Left lung (tissue), 14 donors: ENCODE data around the gene PCDH19. TPM values are rescaled to one million over a fixed set of nuclear protein-coding genes. Genes with fewer than 3 reads are reported as not detected.

ENCODE experiments used
- ATAC-seq: fragments of 200-7000 bp; cut with Tn5 transposase; one replicate; pipeline ENCODE4 v1.9.1; 2020; ENCODE audit warnings: moderate library complexity
- DNase-seq, 4 donors: peaks; one replicate each; pipeline ENCODE4 v3.0.0-alpha.2; 2013 to 2020
- H3K27ac ChIP-seq, 2 donors: fragments of 200-600 bp; sonication (generic) in 1 of 2; one replicate each; pipeline versions ENCODE4 v1.5.0 to v1.8.0; 2020 to 2021
- H3K27me3 ChIP-seq, 2 donors: fragments of 200-600 bp; sonication (generic) in 1 of 2; one replicate each; pipeline versions ENCODE4 v1.5.0 to v1.8.0; 2020 to 2021
- H3K36me3 ChIP-seq, 2 donors: fragments of 200-600 bp; sonication (generic) in 1 of 2; one replicate each; pipeline versions ENCODE4 v1.5.0 to v1.8.0; 2020 to 2021
- H3K4me1 ChIP-seq, 2 donors: fragments of 200-600 bp; one replicate each; pipeline ENCODE4 v1.8.0; 2021
- H3K4me3 ChIP-seq, 2 donors: fragments of 200-600 bp; sonication (generic) in 1 of 2; one replicate each; pipeline versions ENCODE4 v1.5.0 to v1.8.0; 2020 to 2021; ENCODE audit warnings: mild to moderate bottlenecking in 1 of 2
- H3K9me3 ChIP-seq, 2 donors: fragments of 200-600 bp; sonication (generic) in 1 of 2; one replicate each; pipeline versions ENCODE4 v1.5.0 to v1.8.0; 2020 to 2021
- CTCF ChIP-seq, 2 donors: fragments of 200-600 bp; sonication (generic) in 1 of 2; IDR thresholded peaks; one replicate each; pipeline versions ENCODE4 v1.5.0 to v1.8.0; 2021; ENCODE audit warnings: antibody characterized with exemption in 2 of 2
- intact Hi-C, 2 donors: fragments of 100-400 bp; cut with DNase I; formaldehyde crosslinking; loops; one replicate each; pipeline versions ENCODE4 v1.11.2 to v1.14.2; 2022
- long read RNA-seq, 12 donors: library from polyadenylated mRNA in 2 of 12; unstranded in 2 of 12; transcript quantifications; one replicate each; pipeline ENCODE4 v2.0.0 and lab custom pipeline, GENCODE V29; 2019 to 2026
- polyA plus RNA-seq, 6 donors: library from polyadenylated mRNA; unstranded; fragments of 120-200 nt; gene quantifications; one replicate each; pipeline ENCODE4 v1.2.1, GENCODE V29; 2013; ENCODE audit not compliant: insufficient read length in 6 of 6
- total RNA-seq, 2 donors: library from RNA; stranded (reverse); fragmentation: NEBNext Ultra II Directional; extraction: Animal tissue kit (Norgen Biotek cat#: 25700); gene quantifications; one replicate each; pipeline ENCODE4 v1.2.1, GENCODE V29; 2021
- donor health status: DM: no; HTN: yes; CAD: no.
- donor health status: DM: no; HTN: no; CAD: no.

Gene PCDH19, protein sequence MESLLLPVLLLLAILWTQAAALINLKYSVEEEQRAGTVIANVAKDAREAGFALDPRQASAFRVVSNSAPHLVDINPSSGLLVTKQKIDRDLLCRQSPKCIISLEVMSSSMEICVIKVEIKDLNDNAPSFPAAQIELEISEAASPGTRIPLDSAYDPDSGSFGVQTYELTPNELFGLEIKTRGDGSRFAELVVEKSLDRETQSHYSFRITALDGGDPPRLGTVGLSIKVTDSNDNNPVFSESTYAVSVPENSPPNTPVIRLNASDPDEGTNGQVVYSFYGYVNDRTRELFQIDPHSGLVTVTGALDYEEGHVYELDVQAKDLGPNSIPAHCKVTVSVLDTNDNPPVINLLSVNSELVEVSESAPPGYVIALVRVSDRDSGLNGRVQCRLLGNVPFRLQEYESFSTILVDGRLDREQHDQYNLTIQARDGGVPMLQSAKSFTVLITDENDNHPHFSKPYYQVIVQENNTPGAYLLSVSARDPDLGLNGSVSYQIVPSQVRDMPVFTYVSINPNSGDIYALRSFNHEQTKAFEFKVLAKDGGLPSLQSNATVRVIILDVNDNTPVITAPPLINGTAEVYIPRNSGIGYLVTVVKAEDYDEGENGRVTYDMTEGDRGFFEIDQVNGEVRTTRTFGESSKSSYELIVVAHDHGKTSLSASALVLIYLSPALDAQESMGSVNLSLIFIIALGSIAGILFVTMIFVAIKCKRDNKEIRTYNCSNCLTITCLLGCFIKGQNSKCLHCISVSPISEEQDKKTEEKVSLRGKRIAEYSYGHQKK (N-terminal part only)
- total RNA-seq (under 1 TPM; 0.24 to 0.52 TPM), polyA plus RNA-seq (1 to 10 TPM in 5 of 6 donors, under 1 TPM in 1; 0.58 to 2.4 (median 1.7) TPM)
- long read RNA-seq, donor 1: 0 reads
- long read RNA-seq, donor 2, full-length matches to known transcripts: 1 of 1 reads
- long read RNA-seq, donor 2, partial matches to known transcripts: 0 of 1 reads
- long read RNA-seq, donor 2, other reads (novel, unspliced or antisense): 0 of 1 reads
- long read RNA-seq, donor 3: 0 reads
- long read RNA-seq, donor 4: 0 reads
- long read RNA-seq, donor 5: 0 reads
- long read RNA-seq, donor 6: 0 reads
- long read RNA-seq, donor 7: 0 reads
- long read RNA-seq, donor 8: 0 reads
- long read RNA-seq, donor 9: 0 reads
- long read RNA-seq, donor 10: 0 reads
- long read RNA-seq, donor 11, full-length matches to known transcripts: 4 of 4 reads
- long read RNA-seq, donor 11, partial matches to known transcripts: 0 of 4 reads
- long read RNA-seq, donor 11, other reads (novel, unspliced or antisense): 0 of 4 reads
- long read RNA-seq, donor 12: 0 reads

DNA sequence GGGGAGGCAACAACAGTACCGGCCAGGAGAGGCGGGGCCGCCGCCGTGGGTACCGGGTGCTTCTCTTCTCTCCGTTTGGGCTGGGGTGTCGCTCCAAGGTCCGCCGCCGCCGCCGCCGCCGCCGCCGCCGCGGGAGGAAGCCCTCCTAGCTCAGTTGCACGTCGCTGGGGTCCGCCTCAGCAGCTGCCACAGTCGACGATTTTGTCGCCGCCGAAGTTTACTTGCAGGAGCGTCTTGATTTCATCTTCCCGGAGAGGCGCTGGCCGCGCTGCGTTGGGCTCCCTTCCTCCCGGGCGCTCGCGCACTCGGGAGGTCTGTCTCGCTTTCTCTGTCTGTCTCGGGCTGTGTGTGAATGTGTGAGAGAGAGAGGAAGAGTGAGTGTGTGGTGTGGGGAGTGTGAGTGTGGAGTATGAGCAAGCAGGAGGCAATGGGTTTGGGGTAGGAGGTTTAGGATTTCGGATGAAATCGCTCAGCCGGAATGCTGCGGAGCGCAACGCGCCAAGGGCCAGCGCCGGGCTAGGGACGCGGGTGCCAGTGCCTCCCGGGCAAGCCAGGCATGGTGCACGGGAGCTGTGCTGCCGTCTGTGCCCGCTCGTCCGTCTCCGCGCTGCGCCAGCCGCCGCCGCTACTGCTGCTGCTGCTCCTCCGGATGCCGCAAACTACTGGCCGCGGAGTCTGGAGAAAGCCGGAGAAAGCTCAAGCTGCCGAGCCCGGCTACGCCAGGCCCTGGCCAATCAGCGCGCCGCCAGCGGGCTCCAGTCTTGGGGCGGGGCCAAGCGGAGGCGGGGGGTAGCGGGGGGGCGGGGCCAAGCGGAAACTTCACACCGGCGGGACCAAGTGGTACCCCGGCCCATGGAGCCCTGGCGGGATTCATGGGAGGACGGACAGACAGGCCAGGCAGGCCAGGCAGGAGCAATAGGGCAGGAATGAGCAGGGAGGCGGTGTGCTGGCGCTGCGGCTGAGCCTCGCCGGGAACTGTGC is at the start of gene PCDH19:
Gene PCDH19 (minus strand): TSS at position 664 of the 981 bp plus-strand sequence. CDS start 1,676 bp downstream, outside the sequence.
- H3K27me3 ChIP-seq: peaks cover 62 to 84% of the 10 kb centered on the region in 2 donors
- H3K36me3 ChIP-seq: no peaks in the 10 kb centered on the region
- ATAC-seq (peak; percentile 85), DNase-seq (peak in 3 of 4 donors; percentile 52 to 71 (median 64))
- TF ChIP-seq CTCF (IDR thresholded peaks at IDR 0.05): no peak
- H3K27ac ChIP-seq: no peak within 1 kb of the TSS
- peak within 1 kb of the TSS; percentile 13 to 23 for H3K4me3 ChIP-seq
- intact Hi-C loops: no loop called here
- peaks cover 0 to 7% of the 10 kb centered on the region in 2 donors for H3K4me1 ChIP-seq
- no peaks in the 10 kb centered on the region for H3K9me3 ChIP-seq

GRCh38 chrX:100449696-100450608 is 39.9 kb upstream of the PCDH19 start:
- H3K4me3 ChIP-seq: no peak overlapping the region
- H3K27me3 ChIP-seq: no peaks in the 10 kb centered on the region
- no peaks in the 10 kb centered on the region for H3K9me3 ChIP-seq
- ATAC-seq (no peak), DNase-seq (peak in 1 of 4 donors; percentile 13)
- TF ChIP-seq CTCF (IDR thresholded peaks at IDR 0.05): no peak
- no peaks in the 10 kb centered on the region for H3K36me3 ChIP-seq
- H3K4me1 ChIP-seq: no peaks in the 10 kb centered on the region
- intact Hi-C loops: no loop called here
- H3K27ac ChIP-seq: no peak overlapping the region

DNA sequence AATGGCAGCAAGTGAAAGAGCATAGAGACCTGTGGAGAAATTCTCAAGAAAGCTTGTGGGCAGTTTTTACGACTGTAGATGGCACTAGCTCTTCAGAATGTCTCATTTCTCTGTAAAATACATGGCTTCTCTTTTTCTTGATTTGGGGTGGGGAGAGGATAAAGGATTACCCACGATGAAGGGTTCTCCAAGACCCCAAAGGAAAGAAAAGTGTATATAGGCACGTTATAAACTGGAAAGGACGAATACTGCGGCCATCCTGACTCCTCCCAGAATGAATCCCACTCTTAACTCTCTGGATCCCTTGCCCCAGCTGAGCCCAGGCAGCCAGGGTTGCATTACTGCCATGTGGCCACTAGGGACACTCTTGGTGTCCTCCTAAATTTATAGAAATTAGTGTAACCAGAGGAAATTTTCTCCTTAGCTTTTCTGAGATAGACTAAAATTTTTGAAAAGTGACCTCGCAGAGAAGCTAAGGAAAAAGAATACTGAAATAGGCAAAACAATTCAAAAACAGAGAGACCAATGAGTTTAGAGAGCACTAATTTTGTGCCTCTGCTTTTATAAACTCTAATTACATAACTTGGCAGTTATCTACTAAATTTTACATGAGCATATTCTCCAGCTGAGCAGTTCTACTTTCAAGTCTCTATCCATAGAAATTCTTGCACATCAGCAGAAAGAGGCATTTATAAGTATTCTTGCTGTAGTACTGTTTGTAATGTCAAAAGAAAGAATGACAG is 37.8 kb upstream of the PCDH19 start:
- H3K27me3 ChIP-seq: no peaks in the 10 kb centered on the region
- no peak overlapping the region for H3K4me3 ChIP-seq
- ATAC-seq (peak; percentile 78), DNase-seq (peak in 3 of 4 donors; percentile 33 to 37 (median 36))
- no peak overlapping the region for H3K27ac ChIP-seq
- peak; percentile 74 to 94 for TF ChIP-seq CTCF (IDR thresholded peaks at IDR 0.05)
- H3K4me1 ChIP-seq: no peaks in the 10 kb centered on the region
- no peaks in the 10 kb centered on the region for H3K9me3 ChIP-seq
- intact Hi-C loops: no loop called here
- no peaks in the 10 kb centered on the region for H3K36me3 ChIP-seq
